GM12878 (cell line): ENCODE data around the gene ATF6B.

Source experiments
- CTCF ChIP-seq, 3 experiments: IDR thresholded peaks in 2 of 3; conservative IDR thresholded peaks in 1 of 3; 2 replicates each; pipeline ENCODE4 v1.5.1; 2011; ENCODE audit warnings: low read depth in 3 of 3, low read length in 3 of 3, mild to moderate bottlenecking in 3 of 3, control low read depth in 2 of 3, moderate library complexity in 2 of 3, inconsistent platforms in 1 of 3, mixed read lengths in 1 of 3; ENCODE audit not compliant: control insufficient read depth in 2 of 3, insufficient read depth in 1 of 3; ENCODE audit errors: extremely low read depth in 1 of 3
- EP300 ChIP-seq, 2 experiments: fragments of 150-350 bp in 1 of 2; IDR thresholded peaks; 2 replicates each; pipeline ENCODE4 v1.6.1; 2011 to 2012; ENCODE audit warnings: low read depth in 2 of 2, low read length in 2 of 2, borderline replicate concordance in 1 of 2, improper control_type of control experiment in 1 of 2, inconsistent platforms in 1 of 2; ENCODE audit not compliant: control insufficient read depth in 1 of 2
- POLR2A ChIP-seq: IDR thresholded peaks from 2 replicates; pipeline ENCODE4 v1.6.1; 2011; ENCODE audit warnings: low read depth, mild to moderate bottlenecking, low read length
- POLR2AphosphoS5 ChIP-seq: IDR thresholded peaks from 2 replicates; pipeline ENCODE4 v1.6.1; 2011; ENCODE audit warnings: mild to moderate bottlenecking, low read length, inconsistent platforms
- SIN3A ChIP-seq: IDR thresholded peaks from 2 replicates; pipeline ENCODE4 v1.6.1; 2012; ENCODE audit warnings: low read depth, low read length, improper control_type of control experiment
- SMC3 ChIP-seq: IDR thresholded peaks from 2 replicates; pipeline ENCODE4 v1.6.1; 2011; ENCODE audit warnings: low read length, improper control_type of control experiment, borderline replicate concordance
- ZBTB11 ChIP-seq: fragments of 450-650 bp; formaldehyde crosslinking; IDR thresholded peaks from 2 replicates; pipeline ENCODE4 v1.5.0; 2022; ENCODE audit warnings: mild to moderate bottlenecking, missing genetic modification characterization

- TF ChIP-seq SMC3 (no peak), POLR2A (no peak), ZBTB11 (CRISPR knock-in tag) (no peak), EP300 (IDR thresholded peaks at IDR 0.05; ENCODE audit: borderline replicate concordance in 1 of 2, control insufficient read depth in 1 of 2, low read depth in 2 of 2, low read length in 2 of 2) (no peak), CTCF (IDR thresholded peaks at IDR 0.05 in 2 of 3, conservative IDR thresholded peaks at IDR 0.05 in 1 of 3; ENCODE audit: control insufficient read depth in 2 of 3, extremely low read depth in 1 of 3, insufficient read depth in 1 of 3, low read depth in 3 of 3, low read length in 3 of 3) (peak in 1 of 3 experiments; percentile 12; a peak in 1 of 6 replicates), POLR2AphosphoS5 (no peak), SIN3A (no peak)
Observed at GRCh38 chr6:32147401-32148132, 19.5 kb upstream of the ATF6B start.
